ENCODE measurements around the gene CEP89. TPM values are rescaled to one million over a fixed set of nuclear protein-coding genes. Genes with fewer than 3 reads are reported as not detected.

Gene CEP89
- total RNA-seq, 1 experiment from 2014 or later: 27.6 TPM

GRCh38 chr19:32828643-32829344 lies 143.0 kb downstream of the CEP89 start:
- H3K9me3 ChIP-seq (ENCODE audit: control insufficient read depth in 1 of 2, insufficient read depth in 1 of 2, low read depth in 1 of 2, low read length in 2 of 2): no peaks in the 10 kb centered on the region
- 0 out of 4 replicates have a peak, but pooled peaks cover 0 to 2% of the 10 kb centered on the region in 2 experiments for H3K4me1 ChIP-seq (ENCODE audit: control insufficient read depth in 1 of 2, insufficient read depth in 2 of 2, low read length in 2 of 2)
- no peak overlapping the region for H3K4me3 ChIP-seq (replicated peaks in 1 of 2; ENCODE audit: low read depth in 1 of 2, low read length in 2 of 2)
- RAD21 ChIA-PET (ENCODE audit: low non-redundant PET in 1 of 2, low total read pairs in 2 of 2, uncharacterized antibody in 2 of 2, unreplicated experiment in 2 of 2): no interaction called here
- no peak for ATAC-seq
- intact Hi-C loops (cut with micrococcal nuclease): no loop called here
- H3K9ac ChIP-seq (ENCODE audit: low read length): no peak overlapping the region
- H4K20me1 ChIP-seq (ENCODE audit: insufficient read depth): no peaks in the 10 kb centered on the region
- no peaks in the 10 kb centered on the region for H3K9me2 ChIP-seq (ENCODE audit: insufficient read depth)
- no peaks in the 10 kb centered on the region for H3K36me3 ChIP-seq (ENCODE audit: control insufficient read depth in 1 of 2, insufficient read depth in 2 of 2, low read length in 2 of 2)
- BruUV-seq (replicated peaks): no TSS peak
- H3K27me3 ChIP-seq (ENCODE audit: insufficient read depth, low read length): no peaks in the 10 kb centered on the region
- H3K79me2 ChIP-seq (ENCODE audit: insufficient read depth, low read length): no peaks in the 10 kb centered on the region
- POLR2A ChIA-PET: no interaction called here
- no peak overlapping the region for H2AFZ ChIP-seq (ENCODE audit: low read depth, low read length, poor library complexity, severe bottlenecking)
- CTCF ChIA-PET: no interaction called here
- no peak overlapping the region for H3K27ac ChIP-seq (ENCODE audit: low read depth, low read length)
- DNase-seq (ENCODE audit: low read depth, low spot score): no peak
- no peak overlapping the region for H3K4me2 ChIP-seq (ENCODE audit: low read length)
- TF ChIP-seq CTCF (IDR thresholded peaks at IDR 0.05 in 2 of 3, conservative IDR thresholded peaks at IDR 0.05 in 1 of 3; ENCODE audit: borderline replicate concordance in 1 of 3, insufficient read depth in 1 of 3, low read depth in 2 of 3, low read length in 2 of 3): no peak
- TF ChIP-seq SRF (IDR thresholded peaks at IDR 0.05; ENCODE audit: low read depth): no peak
- no peak for TF ChIP-seq JUND (IDR thresholded peaks at IDR 0.05)
- no peak for TF ChIP-seq SIN3A (IDR thresholded peaks at IDR 0.05; ENCODE audit: low read depth)
- TF ChIP-seq TCF7L2 (IDR thresholded peaks at IDR 0.05; ENCODE audit: borderline replicate concordance, extremely low read depth, insufficient read depth, insufficient read length): no peak
- TF ChIP-seq, protein P1, sequence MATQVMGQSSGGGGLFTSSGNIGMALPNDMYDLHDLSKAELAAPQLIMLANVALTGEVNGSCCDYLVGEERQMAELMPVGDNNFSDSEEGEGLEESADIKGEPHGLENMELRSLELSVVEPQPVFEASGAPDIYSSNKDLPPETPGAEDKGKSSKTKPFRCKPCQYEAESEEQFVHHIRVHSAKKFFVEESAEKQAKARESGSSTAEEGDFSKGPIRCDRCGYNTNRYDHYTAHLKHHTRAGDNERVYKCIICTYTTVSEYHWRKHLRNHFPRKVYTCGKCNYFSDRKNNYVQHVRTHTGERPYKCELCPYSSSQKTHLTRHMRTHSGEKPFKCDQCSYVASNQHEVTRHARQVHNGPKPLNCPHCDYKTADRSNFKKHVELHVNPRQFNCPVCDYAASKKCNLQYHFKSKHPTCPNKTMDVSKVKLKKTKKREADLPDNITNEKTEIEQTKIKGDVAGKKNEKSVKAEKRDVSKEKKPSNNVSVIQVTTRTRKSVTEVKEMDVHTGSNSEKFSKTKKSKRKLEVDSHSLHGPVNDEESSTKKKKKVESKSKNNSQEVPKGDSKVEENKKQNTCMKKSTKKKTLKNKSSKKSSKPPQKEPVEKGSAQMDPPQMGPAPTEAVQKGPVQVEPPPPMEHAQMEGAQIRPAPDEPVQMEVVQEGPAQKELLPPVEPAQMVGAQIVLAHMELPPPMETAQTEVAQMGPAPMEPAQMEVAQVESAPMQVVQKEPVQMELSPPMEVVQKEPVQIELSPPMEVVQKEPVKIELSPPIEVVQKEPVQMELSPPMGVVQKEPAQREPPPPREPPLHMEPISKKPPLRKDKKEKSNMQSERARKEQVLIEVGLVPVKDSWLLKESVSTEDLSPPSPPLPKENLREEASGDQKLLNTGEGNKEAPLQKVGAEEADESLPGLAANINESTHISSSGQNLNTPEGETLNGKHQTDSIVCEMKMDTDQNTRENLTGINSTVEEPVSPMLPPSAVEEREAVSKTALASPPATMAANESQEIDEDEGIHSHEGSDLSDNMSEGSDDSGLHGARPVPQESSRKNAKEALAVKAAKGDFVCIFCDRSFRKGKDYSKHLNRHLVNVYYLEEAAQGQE (IDR thresholded peaks at IDR 0.05; ENCODE audit: low read depth): no peak
- no peak for TF ChIP-seq CBX3 (IDR thresholded peaks at IDR 0.05; ENCODE audit: low read depth)
- no peak for TF ChIP-seq RAD21 (IDR thresholded peaks at IDR 0.05; ENCODE audit: low read depth)
- no peak for TF ChIP-seq EZH2 (IDR thresholded peaks at IDR 0.05)
- TF ChIP-seq SP1 (IDR thresholded peaks at IDR 0.05; ENCODE audit: low read depth): no peak
- TF ChIP-seq POLR2A (IDR thresholded peaks at IDR 0.05; ENCODE audit: borderline replicate concordance, extremely low read depth, insufficient read depth, insufficient read length): no peak
- no peak for TF ChIP-seq EZH2phosphoT487 (IDR thresholded peaks at IDR 0.05; ENCODE audit: borderline replicate concordance)
- no peak for TF ChIP-seq ZFX (IDR thresholded peaks at IDR 0.05)
- TF ChIP-seq FOSL1 (IDR thresholded peaks at IDR 0.05; ENCODE audit: low read depth): no peak
- TF ChIP-seq, protein P2, sequence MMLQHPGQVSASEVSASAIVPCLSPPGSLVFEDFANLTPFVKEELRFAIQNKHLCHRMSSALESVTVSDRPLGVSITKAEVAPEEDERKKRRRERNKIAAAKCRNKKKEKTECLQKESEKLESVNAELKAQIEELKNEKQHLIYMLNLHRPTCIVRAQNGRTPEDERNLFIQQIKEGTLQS (IDR thresholded peaks at IDR 0.05): no peak

All from HCT116 (cell line).